Daoy (cell line): ENCODE measurements around the gene SLCO6A1. TPM values are rescaled to one million over a fixed set of nuclear protein-coding genes. Genes with fewer than 3 reads are reported as not detected.
A peak's percentile ranks its signal among the peaks of the same experiment; 100 is the strongest.
"Not testable (repeated sequence)": the region's sequence is repeated elsewhere in the genome, so short reads cannot be mapped to it uniquely, and the experiment has no call there.

Source experiments
- DNase-seq: peaks from one replicate; pipeline ENCODE4 v3.0.0-alpha.2; 2015; ENCODE audit warnings: low read depth
- total RNA-seq: library from RNA; depleted of rRNA; stranded (reverse); fragments of >200 nt; shearing (Covaris generic); gene quantifications from 2 replicates; pipeline ENCODE4 v1.2.3, GENCODE V29; 2014; rRNA removed

Gene SLCO6A1
- total RNA-seq: 0.48 TPM in 1 of 2 replicates, not detected in the other

- peak; percentile 28 for DNase-seq
Observed at GRCh38 chr5:102498271-102499034, at the start of gene SLCO6A1. Gene SLCO6A1 (minus strand): TSS chr5:102499001. CDS start chr5:102498844, 157 bp downstream.

GRCh38 chr5:102547141-102548035, 48.6 kb upstream of the SLCO6A1 start:
- DNase-seq: no peak

GRCh38 chr5:102545175-102545574, 46.4 kb upstream of the SLCO6A1 start:
- DNase-seq: peak; percentile 7

GRCh38 chr5:102542057-102542456, 43.3 kb upstream of the SLCO6A1 start:
- no peak for DNase-seq

- DNase-seq: no peak
Observed at GRCh38 chr5:102539996-102540728, 41.4 kb upstream of the SLCO6A1 start.

- no peak for DNase-seq
Observed at GRCh38 chr5:102539562-102539961, 40.8 kb upstream of the SLCO6A1 start.

GRCh38 chr5:102537011-102537410, 38.2 kb upstream of the SLCO6A1 start:
- no peak for DNase-seq

- DNase-seq: no peak
Observed at GRCh38 chr5:102536323-102536928, 37.6 kb upstream of the SLCO6A1 start.

GRCh38 chr5:102532123-102532522, 33.3 kb upstream of the SLCO6A1 start:
- DNase-seq: no peak

GRCh38 chr5:102531506-102531905, 32.7 kb upstream of the SLCO6A1 start:
- DNase-seq: no peak

- no peak for DNase-seq
Observed at GRCh38 chr5:102529447-102529846, 30.6 kb upstream of the SLCO6A1 start.

GRCh38 chr5:102529031-102529430, 30.2 kb upstream of the SLCO6A1 start:
- DNase-seq: no peak

GRCh38 chr5:102528600-102528999, 29.8 kb upstream of the SLCO6A1 start:
- DNase-seq: no peak

GRCh38 chr5:102527547-102527946, 28.7 kb upstream of the SLCO6A1 start:
- no peak for DNase-seq

GRCh38 chr5:102523541-102524175, 24.9 kb upstream of the SLCO6A1 start:
- DNase-seq: no peak

GRCh38 chr5:102511666-102512065, 12.9 kb upstream of the SLCO6A1 start:
- no peak for DNase-seq

GRCh38 chr5:102491261-102491914, 7.4 kb downstream of the SLCO6A1 start:
- DNase-seq: not testable (repeated sequence)

GRCh38 chr5:102483736-102484135, 15.1 kb downstream of the SLCO6A1 start:
- DNase-seq: no peak

GRCh38 chr5:102481054-102481715, 17.6 kb downstream of the SLCO6A1 start:
- no peak for DNase-seq

GRCh38 chr5:102453716-102454115, 45.1 kb downstream of the SLCO6A1 start:
- no peak for DNase-seq
